ENCODE data around the gene MOB2.

DNA sequence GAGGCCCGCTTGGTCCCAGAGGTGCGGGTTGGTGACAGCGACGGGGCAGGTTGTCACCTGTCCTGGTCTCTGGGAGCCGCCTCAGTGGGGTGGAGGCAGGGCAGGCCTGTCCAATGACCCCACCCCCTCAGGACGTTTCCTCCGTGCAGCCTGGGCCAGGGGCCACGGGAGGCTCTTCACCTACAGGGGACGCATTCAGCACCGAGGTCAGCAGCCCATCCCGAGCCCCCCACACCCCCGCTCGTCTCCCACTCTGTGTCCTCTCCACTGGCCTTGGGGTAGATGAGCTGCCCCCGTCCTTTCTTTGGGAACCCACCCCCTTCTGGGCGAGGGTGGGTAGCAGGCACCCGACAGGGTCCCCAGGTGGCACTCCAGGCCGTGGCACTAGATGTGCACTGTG, 61.1 kb downstream of the MOB2 start:
- TF ChIP-seq CTCF (conservative IDR thresholded peaks at IDR 0.05 in 1 of 2, IDR thresholded peaks at IDR 0.05 in 1 of 2; ENCODE audit: low read depth in 1 of 2, low read length in 2 of 2) (no peak), EZH2 (IDR thresholded peaks at IDR 0.05; ENCODE audit: low read length, missing control alignments) (no peak)
